Hindlimb muscle (tissue), 1 donor: ENCODE measurements around the gene UBA6. TPM values are rescaled to one million over a fixed set of nuclear protein-coding genes. Genes with fewer than 3 reads are reported as not detected.

Experiments used
- DNase-seq: peaks from one replicate; pipeline ENCODE4 v3.0.0-alpha.2; 2013
- polyA plus RNA-seq: library from polyadenylated mRNA; unstranded; fragments of 120-200 nt; gene quantifications from one replicate; pipeline ENCODE4 v1.2.1, GENCODE V29; 2013; ENCODE audit not compliant: insufficient read length

Gene UBA6
- polyA plus RNA-seq, 1 donor: 40.9 TPM

- no peak for DNase-seq
These were observed 124.9 kb downstream of the UBA6 start for GRCh38 chr4:67576059-67576466.

GRCh38 chr4:67575232-67576058, 125.5 kb downstream of the UBA6 start:
- DNase-seq: no peak

- DNase-seq: no peak
These were observed 127.8 kb downstream of the UBA6 start for GRCh38 chr4:67573193-67573592.

GRCh38 chr4:67571975-67572374, 129.0 kb downstream of the UBA6 start:
- no peak for DNase-seq

- no peak for DNase-seq
These were observed 130.4 kb downstream of the UBA6 start for GRCh38 chr4:67570537-67570936.

GRCh38 chr4:67568820-67569219, 132.1 kb downstream of the UBA6 start:
- no peak for DNase-seq

- DNase-seq: no peak
These were observed 134.6 kb downstream of the UBA6 start for GRCh38 chr4:67566335-67566734.

- DNase-seq: no peak
These were observed 135.7 kb downstream of the UBA6 start for GRCh38 chr4:67565284-67565683.

Other genes starting within 250 kb of the UBA6 start
- gene CENPC, start 155.7 kb downstream of the UBA6 start, polyA plus RNA-seq: 12.9 TPM
- gene STAP1, start 142.4 kb downstream of the UBA6 start, polyA plus RNA-seq: 0.22 TPM
- 0.50 TPM for gene GNRHR, start 53.2 kb upstream of the UBA6 start, polyA plus RNA-seq
- 0.08 TPM for gene TMPRSS11D, start 182.8 kb upstream of the UBA6 start, polyA plus RNA-seq